ENCODE data around the gene TULP4. TPM values are rescaled to one million over a fixed set of nuclear protein-coding genes. Genes with fewer than 3 reads are reported as not detected.
A peak's percentile ranks its signal among the peaks of the same experiment; 100 is the strongest.

Gene TULP4
- total RNA-seq, 1 experiment from 2014 or later, result 52.8 TPM

DNA sequence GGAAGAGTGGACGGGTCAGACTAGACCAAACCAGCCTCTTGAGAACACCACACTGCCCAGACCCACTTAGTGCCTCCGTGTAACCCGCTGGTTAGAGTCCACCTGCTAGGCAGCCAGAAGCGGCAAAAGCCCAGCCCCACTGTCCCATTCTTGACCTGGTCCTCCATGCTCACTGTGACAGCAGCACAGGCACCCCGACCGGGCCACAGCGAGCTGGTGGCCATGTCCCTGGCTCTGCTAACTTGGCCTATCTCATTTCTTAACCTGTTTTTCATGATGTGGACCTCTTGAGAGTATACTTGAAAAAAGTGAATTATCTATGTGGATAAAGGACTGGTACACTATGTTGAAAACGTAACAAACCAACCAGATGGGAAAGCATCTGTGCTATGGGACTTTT lies 202.7 kb downstream of the TULP4 start:
- no peak overlapping the region for H3K4me3 Mint-ChIP-seq
- H3K4me1 Mint-ChIP-seq, result peaks cover 21% of the 10 kb centered on the region
- 0 out of 2 replicates have a peak, but pooled peaks cover 6% of the 10 kb centered on the region for H3K9me3 Mint-ChIP-seq
- H3K36me3 Mint-ChIP-seq, result no peaks in the 10 kb centered on the region; the same call in 1 of the 2 replicates
- CTCF ChIA-PET, result interaction anchor here (0.9 to 1.9 kb wide), 2 partner anchors 90 to 301 kb away, joined by 4 to 7 read pairs; no protein-coding TSS in a partner anchor
- ATAC-seq, result no peak
- no peak for DNase-seq (ENCODE audit: low spot score)
- TF ChIP-seq, protein P1, sequence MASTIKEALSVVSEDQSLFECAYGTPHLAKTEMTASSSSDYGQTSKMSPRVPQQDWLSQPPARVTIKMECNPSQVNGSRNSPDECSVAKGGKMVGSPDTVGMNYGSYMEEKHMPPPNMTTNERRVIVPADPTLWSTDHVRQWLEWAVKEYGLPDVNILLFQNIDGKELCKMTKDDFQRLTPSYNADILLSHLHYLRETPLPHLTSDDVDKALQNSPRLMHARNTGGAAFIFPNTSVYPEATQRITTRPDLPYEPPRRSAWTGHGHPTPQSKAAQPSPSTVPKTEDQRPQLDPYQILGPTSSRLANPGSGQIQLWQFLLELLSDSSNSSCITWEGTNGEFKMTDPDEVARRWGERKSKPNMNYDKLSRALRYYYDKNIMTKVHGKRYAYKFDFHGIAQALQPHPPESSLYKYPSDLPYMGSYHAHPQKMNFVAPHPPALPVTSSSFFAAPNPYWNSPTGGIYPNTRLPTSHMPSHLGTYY (CRISPR knock-in tag; IDR thresholded peaks at IDR 0.05), result no peak
- TF ChIP-seq ESRRA (CRISPR knock-in tag; IDR thresholded peaks at IDR 0.05; ENCODE audit: borderline replicate concordance), result no peak
- TF ChIP-seq FOXJ3 (CRISPR knock-in tag; IDR thresholded peaks at IDR 0.05; ENCODE audit: borderline replicate concordance), result no peak
- no peak for TF ChIP-seq GABPB1 (CRISPR knock-in tag; IDR thresholded peaks at IDR 0.05)
- TF ChIP-seq FOXP1 (CRISPR knock-in tag; IDR thresholded peaks at IDR 0.05; ENCODE audit: borderline replicate concordance), result no peak
- no peak for TF ChIP-seq GRHL2 (CRISPR knock-in tag; IDR thresholded peaks at IDR 0.05; ENCODE audit: insufficient replicate concordance, severe bottlenecking)
- no peak for TF ChIP-seq GTF2I (CRISPR knock-in tag; conservative IDR thresholded peaks at IDR 0.05)
- no peak for TF ChIP-seq ZNF219 (CRISPR knock-in tag; IDR thresholded peaks at IDR 0.05; ENCODE audit: borderline replicate concordance)
- no peak for TF ChIP-seq SMAD3 (CRISPR knock-in tag; IDR thresholded peaks at IDR 0.05; ENCODE audit: borderline replicate concordance)
- TF ChIP-seq RORB (CRISPR knock-in tag; IDR thresholded peaks at IDR 0.05), result no peak
- POLR2A ChIA-PET, result no interaction called here
- H3K27me3 Mint-ChIP-seq (ENCODE audit: low read depth), result peaks cover 35% of the 10 kb centered on the region
- no peak overlapping the region for H3K27ac Mint-ChIP-seq

DNA sequence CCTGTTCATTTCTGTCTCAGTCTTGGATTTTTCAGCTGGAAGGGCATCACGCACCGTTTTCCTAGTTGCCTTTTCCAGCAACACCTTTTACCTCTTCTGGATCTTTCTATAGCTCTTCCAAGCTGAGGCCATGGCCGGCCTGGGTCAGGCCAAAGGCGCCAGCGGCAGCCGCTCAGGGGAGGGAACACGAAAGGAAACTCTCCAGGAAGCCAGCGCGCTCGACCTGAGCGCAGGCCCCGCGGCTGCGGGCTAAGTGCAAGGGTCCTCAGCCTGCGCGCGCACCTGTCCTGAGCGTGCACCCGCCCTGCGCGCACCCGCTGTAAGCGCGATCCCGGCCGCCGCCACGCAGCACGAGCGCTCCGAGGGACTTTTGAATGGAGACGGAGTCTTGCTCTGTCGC lies 203.8 kb downstream of the TULP4 start:
- CTCF ChIA-PET, result interaction anchor here (1.0 to 1.9 kb wide), 3 partner anchors 81 to 302 kb away, joined by 3 to 7 read pairs (median 3); no protein-coding TSS in a partner anchor

DNA sequence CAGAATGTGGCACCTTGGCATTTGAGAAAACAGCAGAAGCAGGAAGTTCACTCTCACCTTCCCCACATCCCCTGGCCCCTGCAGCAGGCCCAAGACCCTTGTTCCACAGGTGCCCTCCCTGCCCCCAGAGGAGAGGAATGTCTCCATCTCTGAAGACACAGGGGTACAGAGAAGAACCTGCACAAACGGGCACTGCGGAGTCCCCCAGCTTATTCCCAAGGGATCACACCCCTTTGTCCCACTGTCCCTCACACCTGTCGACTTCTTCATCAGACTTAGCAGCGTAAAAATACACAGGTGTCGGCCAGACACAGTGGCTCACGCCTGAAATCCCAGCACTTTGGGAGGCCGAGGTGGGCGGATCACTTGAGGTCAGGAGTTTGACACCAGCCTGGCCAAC lies 204.8 kb downstream of the TULP4 start:
- H3K4me1 Mint-ChIP-seq, result peaks cover 21% of the 10 kb centered on the region
- no peak for ATAC-seq
- H3K27ac Mint-ChIP-seq, result no peak overlapping the region
- DNase-seq (ENCODE audit: low spot score), result no peak
- ChIA-PET CTCF (interaction anchor here (0.6 to 1.0 kb wide), 3 partner anchors 80 to 296 kb away, joined by 3 to 4 read pairs (median 3); no protein-coding TSS in a partner anchor), POLR2A (no interaction called here)
- H3K9me3 Mint-ChIP-seq, result no peaks in the 10 kb centered on the region
- no peaks in the 10 kb centered on the region for H3K36me3 Mint-ChIP-seq
- H3K4me3 Mint-ChIP-seq, result no peak overlapping the region
- H3K27me3 Mint-ChIP-seq (ENCODE audit: low read depth), result peaks cover 35% of the 10 kb centered on the region
- TF ChIP-seq TEAD4 (CRISPR knock-in tag; IDR thresholded peaks at IDR 0.05) (no peak), HMGA2 (CRISPR knock-in tag; IDR thresholded peaks at IDR 0.05) (no peak), NR1H2 (CRISPR knock-in tag; IDR thresholded peaks at IDR 0.05) (no peak), JUN (CRISPR knock-in tag; IDR thresholded peaks at IDR 0.05) (no peak), CBFB (CRISPR knock-in tag; IDR thresholded peaks at IDR 0.05; ENCODE audit: low read depth) (no peak), NFYB (CRISPR knock-in tag; conservative IDR thresholded peaks at IDR 0.05; ENCODE audit: low read depth) (no peak), RORB (CRISPR knock-in tag; IDR thresholded peaks at IDR 0.05) (no peak)
- TF ChIP-seq, protein P1 (CRISPR knock-in tag; IDR thresholded peaks at IDR 0.05), result no peak
- TF ChIP-seq, protein P2, sequence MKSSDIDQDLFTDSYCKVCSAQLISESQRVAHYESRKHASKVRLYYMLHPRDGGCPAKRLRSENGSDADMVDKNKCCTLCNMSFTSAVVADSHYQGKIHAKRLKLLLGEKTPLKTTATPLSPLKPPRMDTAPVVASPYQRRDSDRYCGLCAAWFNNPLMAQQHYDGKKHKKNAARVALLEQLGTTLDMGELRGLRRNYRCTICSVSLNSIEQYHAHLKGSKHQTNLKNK (CRISPR knock-in tag; IDR thresholded peaks at IDR 0.05), result no peak
- TF ChIP-seq, protein P3, sequence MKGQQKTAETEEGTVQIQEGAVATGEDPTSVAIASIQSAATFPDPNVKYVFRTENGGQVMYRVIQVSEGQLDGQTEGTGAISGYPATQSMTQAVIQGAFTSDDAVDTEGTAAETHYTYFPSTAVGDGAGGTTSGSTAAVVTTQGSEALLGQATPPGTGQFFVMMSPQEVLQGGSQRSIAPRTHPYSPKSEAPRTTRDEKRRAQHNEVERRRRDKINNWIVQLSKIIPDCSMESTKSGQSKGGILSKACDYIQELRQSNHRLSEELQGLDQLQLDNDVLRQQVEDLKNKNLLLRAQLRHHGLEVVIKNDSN (CRISPR knock-in tag; IDR thresholded peaks at IDR 0.05), result no peak
- TF ChIP-seq, protein P4, sequence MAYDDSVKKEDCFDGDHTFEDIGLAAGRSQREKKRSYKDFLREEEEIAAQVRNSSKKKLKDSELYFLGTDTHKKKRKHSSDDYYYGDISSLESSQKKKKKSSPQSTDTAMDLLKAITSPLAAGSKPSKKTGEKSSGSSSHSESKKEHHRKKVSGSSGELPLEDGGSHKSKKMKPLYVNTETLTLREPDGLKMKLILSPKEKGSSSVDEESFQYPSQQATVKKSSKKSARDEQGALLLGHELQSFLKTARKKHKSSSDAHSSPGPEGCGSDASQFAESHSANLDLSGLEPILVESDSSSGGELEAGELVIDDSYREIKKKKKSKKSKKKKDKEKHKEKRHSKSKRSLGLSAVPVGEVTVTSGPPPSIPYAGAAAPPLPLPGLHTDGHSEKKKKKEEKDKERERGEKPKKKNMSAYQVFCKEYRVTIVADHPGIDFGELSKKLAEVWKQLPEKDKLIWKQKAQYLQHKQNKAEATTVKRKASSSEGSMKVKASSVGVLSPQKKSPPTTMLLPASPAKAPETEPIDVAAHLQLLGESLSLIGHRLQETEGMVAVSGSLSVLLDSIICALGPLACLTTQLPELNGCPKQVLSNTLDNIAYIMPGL (CRISPR knock-in tag; IDR thresholded peaks at IDR 0.05), result no peak
- TF ChIP-seq, protein P5, sequence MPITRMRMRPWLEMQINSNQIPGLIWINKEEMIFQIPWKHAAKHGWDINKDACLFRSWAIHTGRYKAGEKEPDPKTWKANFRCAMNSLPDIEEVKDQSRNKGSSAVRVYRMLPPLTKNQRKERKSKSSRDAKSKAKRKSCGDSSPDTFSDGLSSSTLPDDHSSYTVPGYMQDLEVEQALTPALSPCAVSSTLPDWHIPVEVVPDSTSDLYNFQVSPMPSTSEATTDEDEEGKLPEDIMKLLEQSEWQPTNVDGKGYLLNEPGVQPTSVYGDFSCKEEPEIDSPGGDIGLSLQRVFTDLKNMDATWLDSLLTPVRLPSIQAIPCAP (CRISPR knock-in tag; IDR thresholded peaks at IDR 0.05), result no peak

More for the DNA sequence above, 203.8 kb downstream of the TULP4 start:
- H3K9me3 Mint-ChIP-seq, result 0 out of 2 replicates have a peak, but pooled peaks cover 6% of the 10 kb centered on the region
- 0 out of 2 replicates have a peak overlapping the region, but pooled peaks have one; percentile 19 for H3K27ac Mint-ChIP-seq
- peak; percentile 79 for DNase-seq (ENCODE audit: low spot score)
- POLR2A ChIA-PET, result no interaction called here
- TF ChIP-seq ZNF232 (CRISPR knock-in tag; IDR thresholded peaks at IDR 0.05), result no peak
- TF ChIP-seq, protein P5 (CRISPR knock-in tag; IDR thresholded peaks at IDR 0.05), result no peak
- TF ChIP-seq ZBTB21 (CRISPR knock-in tag; IDR thresholded peaks at IDR 0.05; ENCODE audit: borderline replicate concordance), result peak; percentile 72; the same call in 1 of the 2 replicates
- TF ChIP-seq CBFB (CRISPR knock-in tag; IDR thresholded peaks at IDR 0.05; ENCODE audit: low read depth), result peak; percentile 62; the same call in 1 of the 2 replicates
- TF ChIP-seq ZNF138 (CRISPR knock-in tag; conservative IDR thresholded peaks at IDR 0.05), result peak; percentile 68; the same call in 1 of the 2 replicates
- TF ChIP-seq, protein P6, sequence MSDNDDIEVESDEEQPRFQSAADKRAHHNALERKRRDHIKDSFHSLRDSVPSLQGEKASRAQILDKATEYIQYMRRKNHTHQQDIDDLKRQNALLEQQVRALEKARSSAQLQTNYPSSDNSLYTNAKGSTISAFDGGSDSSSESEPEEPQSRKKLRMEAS (CRISPR knock-in tag; IDR thresholded peaks at IDR 0.05), result peak; percentile 55; the same call in 1 of the 2 replicates
- peak; percentile 73 for ATAC-seq
- no peaks in the 10 kb centered on the region; the same call in 1 of the 2 replicates for H3K36me3 Mint-ChIP-seq
- H3K4me1 Mint-ChIP-seq, result peaks cover 21% of the 10 kb centered on the region
- H3K4me3 Mint-ChIP-seq, result peak overlapping the region; percentile 74
- peaks cover 35% of the 10 kb centered on the region for H3K27me3 Mint-ChIP-seq (ENCODE audit: low read depth)
